IMR-90 (cell line): ENCODE results near the gene ACOX3. TPM values are rescaled to one million over a fixed set of nuclear protein-coding genes. Genes with fewer than 3 reads are reported as not detected.

ENCODE experiments used
- ATAC-seq: fragments of 200-7000 bp; cut with Tn5 transposase; 2 replicates; pipeline ENCODE4 v1.9.1; 2020; ENCODE audit warnings: low read depth, mild to moderate bottlenecking, moderate library complexity
- BruUV-seq: library from RNA; stranded (reverse); fragments of 400-500 nt; replicated peaks from 2 replicates; lab custom pipeline; 2021; lab: Mats Ljungman, UMichigan
- CTCF ChIA-PET: fragments of 300-600 bp; formaldehyde crosslinking; extraction: SDS; loops from one replicate; lab custom pipeline; 2021; ENCODE audit warnings: antibody characterized with exemption; lab: Yijun Ruan, JAX
- POLR2A ChIA-PET: fragments of 300-600 bp; sonication (Branson Sonifier 250); formaldehyde crosslinking; loops from one replicate; lab custom pipeline; 2022; ENCODE audit warnings: antibody characterized with exemption; ENCODE audit not compliant: unreplicated experiment; lab: Charles Lee
- DNase-seq: peaks from one replicate; pipeline ENCODE4 v3.0.0; 2013
- H2AFZ ChIP-seq: replicated peaks from 2 replicates; pipeline ENCODE3; 2013; ENCODE audit warnings: low read length, mild to moderate bottlenecking; ENCODE audit not compliant: poor library complexity
- H2AK5ac ChIP-seq: 2 replicates; pipeline ENCODE4 v1.6.1; 2013; ENCODE audit warnings: low read depth, low read length, inconsistent platforms
- H2AK9ac ChIP-seq: replicated peaks from 2 replicates; pipeline ENCODE3; 2013; ENCODE audit warnings: mild to moderate bottlenecking, low read depth, low read length, moderate library complexity; ENCODE audit not compliant: poor library complexity
- H2BK120ac ChIP-seq: 2 replicates; pipeline ENCODE4 v1.6.1; 2013; ENCODE audit warnings: low read depth, low read length, inconsistent platforms
- H2BK15ac ChIP-seq: 3 replicates; pipeline ENCODE4 v1.6.1; 2013; ENCODE audit warnings: low read depth, low read length, inconsistent platforms
- H2BK20ac ChIP-seq: 2 replicates; pipeline ENCODE4 v1.6.1; 2013; ENCODE audit warnings: low read depth, mild to moderate bottlenecking, inconsistent platforms, low read length, moderate library complexity
- H2BK5ac ChIP-seq: 2 replicates; pipeline ENCODE4 v1.6.1; 2013; ENCODE audit warnings: mild to moderate bottlenecking, low read depth, low read length, inconsistent platforms; ENCODE audit not compliant: poor library complexity, severe bottlenecking
- H3K14ac ChIP-seq: replicated peaks from 2 replicates; pipeline ENCODE4 v1.6.1; 2013; ENCODE audit warnings: low read depth, low read length, inconsistent platforms
- H3K18ac ChIP-seq: 2 replicates; pipeline ENCODE4 v1.6.1; 2013; ENCODE audit warnings: low read depth, low read length, control low read depth
- H3K23ac ChIP-seq: 2 replicates; pipeline ENCODE4 v1.6.1; 2013; ENCODE audit warnings: low read depth, low read length, inconsistent platforms
- H3K27ac ChIP-seq: 2 replicates; pipeline ENCODE4 v1.5.1; 2013; ENCODE audit warnings: mild to moderate bottlenecking, control low read depth, low read length; ENCODE audit not compliant: insufficient read depth
- H3K27me3 ChIP-seq: 2 replicates; pipeline ENCODE4 v1.6.1; 2013; ENCODE audit warnings: low read length; ENCODE audit not compliant: control insufficient read depth, insufficient read depth
- H3K36me3 ChIP-seq: 2 replicates; pipeline ENCODE4 v1.6.1; 2013; ENCODE audit warnings: low read length, mixed read lengths; ENCODE audit not compliant: control insufficient read depth, insufficient read depth
- H3K4ac ChIP-seq: 2 replicates; pipeline ENCODE4 v1.6.1; 2013; ENCODE audit warnings: low read depth, low read length, inconsistent platforms
- H3K4me1 ChIP-seq: 2 replicates; pipeline ENCODE4 v1.6.1; 2013; ENCODE audit warnings: low read length, mixed read lengths; ENCODE audit not compliant: control insufficient read depth, insufficient read depth
- H3K4me2 ChIP-seq: 2 replicates; pipeline ENCODE4 v1.6.1; 2013; ENCODE audit warnings: low read depth, mild to moderate bottlenecking, control low read depth, low read length, moderate library complexity
- H3K4me3 ChIP-seq: 2 replicates; pipeline ENCODE4 v1.5.1; 2013; ENCODE audit warnings: low read depth, mild to moderate bottlenecking, control low read depth, low read length, moderate library complexity; ENCODE audit not compliant: insufficient read depth
- H3K56ac ChIP-seq: 2 replicates; pipeline ENCODE4 v1.6.1; 2013; ENCODE audit warnings: low read length, inconsistent platforms; ENCODE audit not compliant: insufficient read depth; ENCODE audit errors: extremely low read depth
- H3K79me1 ChIP-seq, 2 experiments: 2 replicates each; pipeline ENCODE4 v1.6.1; 2013; ENCODE audit warnings: low read length in 2 of 2, inconsistent platforms in 1 of 2, low read depth in 1 of 2
- H3K9ac ChIP-seq: 2 replicates; pipeline ENCODE4 v1.6.1; 2013; ENCODE audit warnings: low read depth, low read length, control low read depth
- H3K9me1 ChIP-seq: 2 replicates; pipeline ENCODE4 v1.6.1; 2013; ENCODE audit warnings: low read length, inconsistent platforms; ENCODE audit not compliant: insufficient read depth
- H3K9me3 ChIP-seq: 2 replicates; pipeline ENCODE4 v1.6.1; 2013; ENCODE audit warnings: low read length; ENCODE audit not compliant: control insufficient read depth, insufficient read depth
- H4K20me1 ChIP-seq: 2 replicates; pipeline ENCODE4 v1.6.1; 2013; ENCODE audit warnings: low read length, inconsistent platforms; ENCODE audit not compliant: insufficient read depth
- H4K5ac ChIP-seq: 2 replicates; pipeline ENCODE4 v1.6.1; 2013; ENCODE audit warnings: mild to moderate bottlenecking, low read depth, low read length, control low read depth
- H4K8ac ChIP-seq, 2 experiments: 2 replicates each; pipeline ENCODE4 v1.6.1; 2013; ENCODE audit warnings: low read depth in 2 of 2, low read length in 2 of 2, control low read depth in 1 of 2, inconsistent platforms in 1 of 2
- H4K91ac ChIP-seq: 2 replicates; pipeline ENCODE4 v1.6.1; 2013; ENCODE audit warnings: low read depth, low read length, inconsistent platforms; ENCODE audit not compliant: insufficient read depth
- BHLHE40 ChIP-seq: fragments of 150-350 bp; IDR thresholded peaks from 2 replicates; pipeline ENCODE4 v1.6.1; 2016; ENCODE audit warnings: mild to moderate bottlenecking, low read depth, low read length
- CEBPB ChIP-seq: IDR thresholded peaks from 2 replicates; pipeline ENCODE4 v1.6.1; 2012; ENCODE audit warnings: low read depth, low read length, improper control_type of control experiment
- CHD1 ChIP-seq: IDR thresholded peaks from 2 replicates; pipeline ENCODE4 v1.6.1; 2012; ENCODE audit warnings: low read depth, low read length, improper control_type of control experiment
- FOS ChIP-seq: fragments of 150-350 bp; IDR thresholded peaks from 2 replicates; pipeline ENCODE4 v1.6.1; 2016; ENCODE audit warnings: low read depth, low read length
- MAFK ChIP-seq: IDR thresholded peaks from 2 replicates; pipeline ENCODE4 v1.6.1; 2012; ENCODE audit warnings: low read depth, low read length, improper control_type of control experiment
- MAZ ChIP-seq: IDR thresholded peaks from 2 replicates; pipeline ENCODE4 v1.6.1; 2012; ENCODE audit warnings: low read depth, mild to moderate bottlenecking, low read length, improper control_type of control experiment, moderate library complexity, borderline replicate concordance
- MXI1 ChIP-seq: IDR thresholded peaks from 2 replicates; pipeline ENCODE4 v1.6.1; 2012; ENCODE audit warnings: low read depth, mild to moderate bottlenecking, low read length, moderate library complexity, borderline replicate concordance
- NFE2L2 ChIP-seq: fragments of 150-350 bp; IDR thresholded peaks from 2 replicates; pipeline ENCODE4 v1.6.1; 2016; ENCODE audit warnings: low read depth, mild to moderate bottlenecking, low read length
- POLR2A ChIP-seq: IDR thresholded peaks from 2 replicates; pipeline ENCODE4 v1.6.1; 2012; ENCODE audit warnings: mild to moderate bottlenecking, low read depth, low read length
- RAD21 ChIP-seq: IDR thresholded peaks from 2 replicates; pipeline ENCODE4 v1.6.1; 2012; ENCODE audit warnings: low read length, improper control_type of control experiment
- RCOR1 ChIP-seq: IDR thresholded peaks from 2 replicates; pipeline ENCODE4 v1.6.1; 2012; ENCODE audit warnings: mild to moderate bottlenecking, low read length, improper control_type of control experiment; ENCODE audit not compliant: insufficient replicate concordance
- SMC3 ChIP-seq: fragments of 150-350 bp; IDR thresholded peaks from 2 replicates; pipeline ENCODE4 v1.6.1; 2016; ENCODE audit warnings: low read depth, mild to moderate bottlenecking, antibody characterized with exemption, low read length, moderate library complexity
- WGBS, 2 experiments: methylation state at CpG; one replicate each; pipeline versions ENCODE4 v1.1.5 to v1.1.7; 2013; ENCODE audit warnings: missing lambda C conversion rate in 2 of 2; ENCODE audit not compliant: insufficient read length in 1 of 2; ENCODE audit errors: extremely low coverage in 2 of 2; 5-methylcytosine and 5-hydroxymethylcytosine counted together
- dilution Hi-C: fragments of 300-500 bp; cut with HindIII; formaldehyde crosslinking; loops from one replicate; pipeline ENCODE4 v1.14.3; 2018; ENCODE audit warnings: low sequenced_read_pairs; ENCODE audit not compliant: unreplicated experiment
- in situ Hi-C: fragments of 300-500 bp; cut with MboI; formaldehyde crosslinking; loops from 3 replicates; pipeline ENCODE4 v1.14.3; 2019; ENCODE audit warnings: low sequenced_read_pairs, inconsistent platforms, mixed read lengths
- intact Hi-C: fragments of 100-400 bp; cut with micrococcal nuclease; formaldehyde crosslinking; loops from 2 replicates; pipeline ENCODE4 v1.10.0; 2022
- polyA plus RNA-seq, 3 experiments: library from polyadenylated mRNA; depleted of rRNA; stranded (reverse); fragments of >200 nt; gene quantifications; 2 replicates each; pipeline ENCODE4 v1.2.3, GENCODE V29; 2012; ENCODE audit warnings: low replicate concordance in 1 of 3
- total RNA-seq: library from RNA; depleted of rRNA; stranded (reverse); fragments of >200 nt; gene quantifications from 2 replicates; pipeline ENCODE4 v1.2.3, GENCODE V29; 2012
- TF ChIP-seq, protein P1 (sequence below): fragments of 150-350 bp; IDR thresholded peaks from 2 replicates; pipeline ENCODE4 v1.6.1; 2016; ENCODE audit warnings: low read depth, mild to moderate bottlenecking, low read length, moderate library complexity, borderline replicate concordance
- TF ChIP-seq, protein P2 (sequence below): fragments of 150-350 bp; IDR thresholded peaks from 2 replicates; pipeline ENCODE4 v1.6.1; 2017; ENCODE audit warnings: mild to moderate bottlenecking, antibody characterized with exemption, low read length, low read depth
- TF ChIP-seq, protein P3 (sequence below): conservative IDR thresholded peaks from 2 replicates; pipeline ENCODE4 v1.5.1; 2012; ENCODE audit warnings: mild to moderate bottlenecking, low read depth, low read length, improper control_type of control experiment

The ACOX3 gene
- total and polyA plus RNA-seq, 2 of the 4 experiments (the other 2 are of a cell fraction), result 15.2 to 25.8 TPM

DNA sequence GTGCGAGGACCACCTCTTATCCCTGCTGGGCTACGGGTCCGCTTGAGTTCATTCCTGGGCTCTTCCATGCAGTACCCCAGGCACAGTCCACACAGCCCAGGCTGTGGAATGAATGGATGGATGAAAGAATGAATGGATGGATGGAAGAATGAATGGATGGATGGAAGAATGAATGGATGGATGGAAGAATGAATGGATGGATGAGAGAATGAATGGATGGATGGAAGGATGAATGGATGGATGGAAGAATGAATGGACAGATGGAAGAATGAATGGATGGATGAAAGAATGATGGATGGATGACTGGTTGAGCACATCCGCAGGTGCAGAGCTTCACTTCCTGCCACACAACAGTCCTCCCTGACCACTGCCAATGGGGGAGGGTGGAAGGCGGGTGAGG lies 28.2 kb downstream of the ACOX3 start:
- no peak overlapping the region for H3K18ac ChIP-seq
- no peak for ATAC-seq
- no peak overlapping the region for H3K9ac ChIP-seq
- no peak overlapping the region for H3K4me2 ChIP-seq
- peaks cover 35% of the 10 kb centered on the region for H3K36me3 ChIP-seq
- H3K56ac ChIP-seq, result no peak overlapping the region
- DNase-seq, result no peak
- dilution Hi-C loops (no loop called here), in situ Hi-C loops (no loop called here), intact Hi-C loops (no loop called here)
- no peak overlapping the region for H3K27ac ChIP-seq
- no peak overlapping the region for H2AK9ac ChIP-seq
- H3K9me3 ChIP-seq, result no peaks in the 10 kb centered on the region
- H3K14ac ChIP-seq, result no peak overlapping the region
- H2AFZ ChIP-seq, result no peak overlapping the region
- POLR2A ChIA-PET, result no interaction called here
- H3K4me3 ChIP-seq, result no peak overlapping the region
- H2BK5ac ChIP-seq, result no peak overlapping the region
- no peak overlapping the region for H2BK120ac ChIP-seq
- H3K4ac ChIP-seq, result no peak overlapping the region
- no peak overlapping the region for H2BK20ac ChIP-seq
- H3K27me3 ChIP-seq, result no peaks in the 10 kb centered on the region
- no peak overlapping the region for H4K8ac ChIP-seq
- no peak overlapping the region for H4K5ac ChIP-seq
- CTCF ChIA-PET, result no interaction called here
- peaks cover 0 to 19% of the 10 kb centered on the region in 2 experiments; a peak in 2 of 4 replicates for H3K79me1 ChIP-seq
- no peaks in the 10 kb centered on the region for H3K4me1 ChIP-seq
- H3K23ac ChIP-seq, result no peak overlapping the region
- TF ChIP-seq POLR2A (no peak), SMC3 (no peak), FOS (no peak), NFE2L2 (no peak), BHLHE40 (no peak), MAZ (no peak), MAFK (no peak), CHD1 (no peak), MXI1 (no peak), RCOR1 (no peak), CEBPB (no peak), RAD21 (no peak)
- TF ChIP-seq, protein P1, sequence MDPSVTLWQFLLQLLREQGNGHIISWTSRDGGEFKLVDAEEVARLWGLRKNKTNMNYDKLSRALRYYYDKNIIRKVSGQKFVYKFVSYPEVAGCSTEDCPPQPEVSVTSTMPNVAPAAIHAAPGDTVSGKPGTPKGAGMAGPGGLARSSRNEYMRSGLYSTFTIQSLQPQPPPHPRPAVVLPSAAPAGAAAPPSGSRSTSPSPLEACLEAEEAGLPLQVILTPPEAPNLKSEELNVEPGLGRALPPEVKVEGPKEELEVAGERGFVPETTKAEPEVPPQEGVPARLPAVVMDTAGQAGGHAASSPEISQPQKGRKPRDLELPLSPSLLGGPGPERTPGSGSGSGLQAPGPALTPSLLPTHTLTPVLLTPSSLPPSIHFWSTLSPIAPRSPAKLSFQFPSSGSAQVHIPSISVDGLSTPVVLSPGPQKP, result no peak
- TF ChIP-seq, protein P2, sequence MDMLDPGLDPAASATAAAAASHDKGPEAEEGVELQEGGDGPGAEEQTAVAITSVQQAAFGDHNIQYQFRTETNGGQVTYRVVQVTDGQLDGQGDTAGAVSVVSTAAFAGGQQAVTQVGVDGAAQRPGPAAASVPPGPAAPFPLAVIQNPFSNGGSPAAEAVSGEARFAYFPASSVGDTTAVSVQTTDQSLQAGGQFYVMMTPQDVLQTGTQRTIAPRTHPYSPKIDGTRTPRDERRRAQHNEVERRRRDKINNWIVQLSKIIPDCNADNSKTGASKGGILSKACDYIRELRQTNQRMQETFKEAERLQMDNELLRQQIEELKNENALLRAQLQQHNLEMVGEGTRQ, result no peak
- TF ChIP-seq, protein P3, sequence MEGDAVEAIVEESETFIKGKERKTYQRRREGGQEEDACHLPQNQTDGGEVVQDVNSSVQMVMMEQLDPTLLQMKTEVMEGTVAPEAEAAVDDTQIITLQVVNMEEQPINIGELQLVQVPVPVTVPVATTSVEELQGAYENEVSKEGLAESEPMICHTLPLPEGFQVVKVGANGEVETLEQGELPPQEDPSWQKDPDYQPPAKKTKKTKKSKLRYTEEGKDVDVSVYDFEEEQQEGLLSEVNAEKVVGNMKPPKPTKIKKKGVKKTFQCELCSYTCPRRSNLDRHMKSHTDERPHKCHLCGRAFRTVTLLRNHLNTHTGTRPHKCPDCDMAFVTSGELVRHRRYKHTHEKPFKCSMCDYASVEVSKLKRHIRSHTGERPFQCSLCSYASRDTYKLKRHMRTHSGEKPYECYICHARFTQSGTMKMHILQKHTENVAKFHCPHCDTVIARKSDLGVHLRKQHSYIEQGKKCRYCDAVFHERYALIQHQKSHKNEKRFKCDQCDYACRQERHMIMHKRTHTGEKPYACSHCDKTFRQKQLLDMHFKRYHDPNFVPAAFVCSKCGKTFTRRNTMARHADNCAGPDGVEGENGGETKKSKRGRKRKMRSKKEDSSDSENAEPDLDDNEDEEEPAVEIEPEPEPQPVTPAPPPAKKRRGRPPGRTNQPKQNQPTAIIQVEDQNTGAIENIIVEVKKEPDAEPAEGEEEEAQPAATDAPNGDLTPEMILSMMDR, result no peak
- no CpG with 5 or more reads among the region's 5 CpGs for WGBS, 2 experiments
- no peak overlapping the region for H2BK15ac ChIP-seq
- H3K9me1 ChIP-seq, result peaks cover 3% of the 10 kb centered on the region; the same call in 1 of the 2 replicates
- H4K91ac ChIP-seq, result no peak overlapping the region
- BruUV-seq, result no TSS peak
- no peak overlapping the region for H2AK5ac ChIP-seq
- H4K20me1 ChIP-seq, result no peaks in the 10 kb centered on the region; the same call in 1 of the 2 replicates
